ENCODE data around the gene PALM2AKAP2.
A peak's percentile ranks its signal among the peaks of the same experiment; 100 is the strongest.

Gene PALM2AKAP2

DNA sequence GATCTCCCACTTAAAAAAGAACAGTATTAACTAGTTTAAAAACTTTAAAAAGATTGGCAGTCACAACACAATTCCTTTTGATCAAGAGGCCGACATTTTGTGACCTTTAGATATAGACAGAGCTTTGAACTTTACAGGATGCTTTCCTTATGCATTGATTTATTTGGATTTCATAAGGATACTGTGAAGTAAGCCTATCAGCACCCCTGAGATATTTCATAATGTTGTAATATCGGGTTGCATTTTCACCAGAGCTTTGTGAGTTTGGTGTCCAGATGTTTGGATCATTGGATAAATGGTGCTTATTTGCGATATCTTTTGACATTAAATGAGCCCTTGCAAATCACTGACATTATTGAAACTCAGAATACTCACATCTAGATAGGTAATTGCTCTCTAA is 7.7 kb downstream of the PALM2AKAP2 start:
- no peak overlapping the region for H2BK120ac ChIP-seq (ENCODE audit: low read depth, low read length)
- H3K4ac ChIP-seq (ENCODE audit: low read length), result no peak overlapping the region
- no peaks in the 10 kb centered on the region for H3K4me1 ChIP-seq (ENCODE audit: control insufficient read depth in 2 of 2, insufficient read depth in 1 of 2, low read depth in 1 of 2, low read length in 2 of 2)
- no peak overlapping the region for H3K27ac ChIP-seq (replicated peaks; ENCODE audit: low read length)
- H2AK5ac ChIP-seq (ENCODE audit: low read depth, low read length), result no peak overlapping the region
- H2BK5ac ChIP-seq (ENCODE audit: low read length), result no peak overlapping the region
- no peak overlapping the region for H3K14ac ChIP-seq (ENCODE audit: low read length)
- H3K9me3 ChIP-seq (replicated peaks in 1 of 2; ENCODE audit: control insufficient read depth in 2 of 2, insufficient read depth in 1 of 2, low read depth in 1 of 2, low read length in 2 of 2), result peaks cover 0 to 2% of the 10 kb centered on the region in 2 donors
- H4K91ac ChIP-seq (ENCODE audit: low read depth, low read length, poor library complexity), result no peak overlapping the region
- no peaks in the 10 kb centered on the region for H3K36me3 ChIP-seq (replicated peaks in 1 of 2; ENCODE audit: control insufficient read depth in 2 of 2, insufficient read depth in 2 of 2, low read length in 2 of 2)
- H3K27me3 ChIP-seq (ENCODE audit: control insufficient read depth in 3 of 3, insufficient read depth in 3 of 3, low read depth in 1 of 3, low read length in 3 of 3), result no peaks in the 10 kb centered on the region
- no peak for DNase-seq (ENCODE audit: low spot score)
- no peak overlapping the region for H3K4me2 ChIP-seq (ENCODE audit: insufficient read depth, low read length, poor library complexity, severe bottlenecking)
- no peak overlapping the region for H3K4me3 ChIP-seq (ENCODE audit: low read length in 2 of 2)
- no peak overlapping the region for H3K23ac ChIP-seq (ENCODE audit: low read depth, low read length, poor library complexity)
- no peak overlapping the region for H2AFZ ChIP-seq (ENCODE audit: low read length)
- H2BK12ac ChIP-seq (ENCODE audit: low read length), result no peak overlapping the region
- no peaks in the 10 kb centered on the region for H3K79me1 ChIP-seq (ENCODE audit: low read depth, low read length)
- H2BK15ac ChIP-seq (ENCODE audit: low read length), result no peak overlapping the region
- no peak overlapping the region for H4K8ac ChIP-seq (ENCODE audit: low read depth, low read length)
- H3K9ac ChIP-seq (ENCODE audit: low read depth, low read length, poor library complexity), result no peak overlapping the region
- H3K18ac ChIP-seq (ENCODE audit: low read length), result no peak overlapping the region
- WGBS, 2 donors (ENCODE audit: extremely low coverage in 2 of 2, insufficient read length in 2 of 2, insufficient replicate concordance in 1 of 2), result no CpG with 5 or more reads among the region's 3 CpGs

- Histone ChIP-seq H4K91ac (ENCODE audit: low read depth, low read length, poor library complexity) (no peak overlapping the region), H3K36me3 (replicated peaks in 1 of 2; ENCODE audit: control insufficient read depth in 2 of 2, insufficient read depth in 2 of 2, low read length in 2 of 2) (no peaks in the 10 kb centered on the region), H3K9ac (ENCODE audit: low read depth, low read length, poor library complexity) (no peak overlapping the region), H3K27me3 (ENCODE audit: control insufficient read depth in 3 of 3, insufficient read depth in 3 of 3, low read depth in 1 of 3, low read length in 3 of 3) (no peaks in the 10 kb centered on the region), H3K14ac (ENCODE audit: low read length) (no peak overlapping the region), H3K9me3 (replicated peaks in 1 of 2; ENCODE audit: control insufficient read depth in 2 of 2, insufficient read depth in 1 of 2, low read depth in 1 of 2, low read length in 2 of 2) (peaks cover 0 to 2% of the 10 kb centered on the region in 2 donors), H2AK5ac (ENCODE audit: low read depth, low read length) (no peak overlapping the region), H3K4me3 (ENCODE audit: low read length in 2 of 2) (no peak overlapping the region), H3K23ac (ENCODE audit: low read depth, low read length, poor library complexity) (no peak overlapping the region), H2BK120ac (ENCODE audit: low read depth, low read length) (no peak overlapping the region), H3K4me2 (ENCODE audit: insufficient read depth, low read length, poor library complexity, severe bottlenecking) (no peak overlapping the region), H3K79me1 (ENCODE audit: low read depth, low read length) (no peaks in the 10 kb centered on the region), H2BK5ac (ENCODE audit: low read length) (no peak overlapping the region), H2BK12ac (ENCODE audit: low read length) (no peak overlapping the region), H4K8ac (ENCODE audit: low read depth, low read length) (no peak overlapping the region), H2BK15ac (ENCODE audit: low read length) (no peak overlapping the region), H3K4me1 (ENCODE audit: control insufficient read depth in 2 of 2, insufficient read depth in 1 of 2, low read depth in 1 of 2, low read length in 2 of 2) (peaks cover 0 to 5% of the 10 kb centered on the region in 2 donors), H3K27ac (replicated peaks; ENCODE audit: low read length) (no peak overlapping the region), H2AFZ (ENCODE audit: low read length) (no peak overlapping the region), H3K18ac (ENCODE audit: low read length) (no peak overlapping the region), H3K4ac (ENCODE audit: low read length) (no peak overlapping the region)
- no CpG with 5 or more reads among the region's 5 CpGs for WGBS, 2 donors (ENCODE audit: extremely low coverage in 2 of 2, insufficient read length in 2 of 2, insufficient replicate concordance in 1 of 2)
- no peak for DNase-seq (ENCODE audit: low spot score)
These were observed 9.6 kb downstream of the PALM2AKAP2 start for GRCh38 chr9:109789556-109789955.

DNA sequence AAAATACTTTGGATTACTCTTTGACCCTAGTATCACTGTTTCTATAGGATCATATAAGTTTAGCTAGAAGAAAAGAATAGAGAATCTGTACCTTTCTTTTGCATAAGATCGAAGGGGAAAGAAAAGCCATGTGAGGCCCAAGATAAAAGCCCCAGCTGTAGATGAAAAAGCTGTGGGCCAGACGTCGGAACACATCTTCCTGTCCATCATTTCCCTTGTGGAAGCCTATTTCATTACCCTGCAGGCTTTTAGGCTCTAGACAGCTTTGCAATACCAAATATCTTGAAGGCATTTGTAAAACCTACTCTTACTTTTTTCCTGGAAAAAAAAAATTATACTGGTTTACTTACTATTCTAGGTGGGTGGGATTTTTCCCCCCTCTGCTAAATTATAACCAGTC is 10.0 kb downstream of the PALM2AKAP2 start:
- Histone ChIP-seq H3K79me1 (ENCODE audit: low read depth, low read length) (no peaks in the 10 kb centered on the region), H2AK5ac (ENCODE audit: low read depth, low read length) (no peak overlapping the region), H3K36me3 (replicated peaks in 1 of 2; ENCODE audit: control insufficient read depth in 2 of 2, insufficient read depth in 2 of 2, low read length in 2 of 2) (no peaks in the 10 kb centered on the region), H3K4ac (ENCODE audit: low read length) (no peak overlapping the region), H3K23ac (ENCODE audit: low read depth, low read length, poor library complexity) (no peak overlapping the region), H4K8ac (ENCODE audit: low read depth, low read length) (no peak overlapping the region), H2BK120ac (ENCODE audit: low read depth, low read length) (no peak overlapping the region), H3K4me2 (ENCODE audit: insufficient read depth, low read length, poor library complexity, severe bottlenecking) (no peak overlapping the region), H3K27me3 (ENCODE audit: control insufficient read depth in 3 of 3, insufficient read depth in 3 of 3, low read depth in 1 of 3, low read length in 3 of 3) (no peaks in the 10 kb centered on the region), H3K14ac (ENCODE audit: low read length) (no peak overlapping the region), H3K9ac (ENCODE audit: low read depth, low read length, poor library complexity) (no peak overlapping the region), H2AFZ (ENCODE audit: low read length) (no peak overlapping the region), H3K9me3 (replicated peaks in 1 of 2; ENCODE audit: control insufficient read depth in 2 of 2, insufficient read depth in 1 of 2, low read depth in 1 of 2, low read length in 2 of 2) (no peaks in the 10 kb centered on the region), H3K4me1 (ENCODE audit: control insufficient read depth in 2 of 2, insufficient read depth in 1 of 2, low read depth in 1 of 2, low read length in 2 of 2) (peaks cover 0 to 5% of the 10 kb centered on the region in 2 donors), H3K18ac (ENCODE audit: low read length) (no peak overlapping the region), H3K4me3 (ENCODE audit: low read length in 2 of 2) (no peak overlapping the region), H4K91ac (ENCODE audit: low read depth, low read length, poor library complexity) (no peak overlapping the region), H3K27ac (replicated peaks; ENCODE audit: low read length) (no peak overlapping the region), H2BK15ac (ENCODE audit: low read length) (no peak overlapping the region), H2BK12ac (ENCODE audit: low read length) (no peak overlapping the region), H2BK5ac (ENCODE audit: low read length) (no peak overlapping the region)
- no peak for DNase-seq (ENCODE audit: low spot score)
- no CpG with 5 or more reads among the region's 3 CpGs for WGBS, 2 donors (ENCODE audit: extremely low coverage in 2 of 2, insufficient read length in 2 of 2, insufficient replicate concordance in 1 of 2)

GRCh38 chr9:109791003-109791677 is 11.1 kb downstream of the PALM2AKAP2 start:
- Histone ChIP-seq H2BK15ac (ENCODE audit: low read length) (no peak overlapping the region), H4K91ac (ENCODE audit: low read depth, low read length, poor library complexity) (no peak overlapping the region), H3K79me1 (ENCODE audit: low read depth, low read length) (peaks cover 3% of the 10 kb centered on the region), H3K9ac (ENCODE audit: low read depth, low read length, poor library complexity) (no peak overlapping the region), H3K4me2 (ENCODE audit: insufficient read depth, low read length, poor library complexity, severe bottlenecking) (no peak overlapping the region), H3K23ac (ENCODE audit: low read depth, low read length, poor library complexity) (no peak overlapping the region), H3K27me3 (ENCODE audit: control insufficient read depth in 3 of 3, insufficient read depth in 3 of 3, low read depth in 1 of 3, low read length in 3 of 3) (no peaks in the 10 kb centered on the region), H3K4me1 (ENCODE audit: control insufficient read depth in 2 of 2, insufficient read depth in 1 of 2, low read depth in 1 of 2, low read length in 2 of 2) (peaks cover 0 to 5% of the 10 kb centered on the region in 2 donors), H2AK5ac (ENCODE audit: low read depth, low read length) (no peak overlapping the region), H2BK5ac (ENCODE audit: low read length) (peak overlapping the region; percentile 55), H3K4me3 (ENCODE audit: low read length in 2 of 2) (no peak overlapping the region), H3K27ac (replicated peaks; ENCODE audit: low read length) (no peak overlapping the region), H2BK12ac (ENCODE audit: low read length) (no peak overlapping the region), H3K9me3 (replicated peaks in 1 of 2; ENCODE audit: control insufficient read depth in 2 of 2, insufficient read depth in 1 of 2, low read depth in 1 of 2, low read length in 2 of 2) (no peaks in the 10 kb centered on the region), H2AFZ (ENCODE audit: low read length) (no peak overlapping the region), H4K8ac (ENCODE audit: low read depth, low read length) (no peak overlapping the region), H3K4ac (ENCODE audit: low read length) (no peak overlapping the region), H2BK120ac (ENCODE audit: low read depth, low read length) (no peak overlapping the region), H3K36me3 (replicated peaks in 1 of 2; ENCODE audit: control insufficient read depth in 2 of 2, insufficient read depth in 2 of 2, low read length in 2 of 2) (no peaks in the 10 kb centered on the region), H3K14ac (ENCODE audit: low read length) (no peak overlapping the region), H3K18ac (ENCODE audit: low read length) (no peak overlapping the region)
- WGBS, 2 donors (ENCODE audit: extremely low coverage in 2 of 2, insufficient read length in 2 of 2, insufficient replicate concordance in 1 of 2), result no CpG with 5 or more reads among the region's 6 CpGs
- DNase-seq (ENCODE audit: low spot score), result no peak
